Brain microvascular endothelial cell (primary cell): ENCODE results near the gene SH2D2A.
A peak's percentile ranks its signal among the peaks of the same experiment; 100 is the strongest.

ENCODE experiments used
- DNase-seq: peaks from one replicate; pipeline ENCODE4 v3.0.0-alpha.2; 2020
- H3K27ac ChIP-seq: fragments of 250-450 bp; sonication (Bioruptor Pico); 2 replicates; pipeline ENCODE4 v1.5.1; 2020; ENCODE audit warnings: mild to moderate bottlenecking, moderate library complexity
- H3K27me3 ChIP-seq: fragments of 250-450 bp; sonication (Bioruptor Pico); replicated peaks from 2 replicates; pipeline ENCODE4 v1.5.1; 2020; ENCODE audit warnings: mild to moderate bottlenecking
- H3K36me3 ChIP-seq: fragments of 250-450 bp; sonication (Bioruptor Pico); replicated peaks from 2 replicates; pipeline ENCODE4 v1.5.1; 2020; ENCODE audit warnings: mild to moderate bottlenecking
- H3K4me3 ChIP-seq: 2 replicates; pipeline ENCODE4 v1.5.1; 2011; ENCODE audit warnings: low read depth, mild to moderate bottlenecking, control low read depth, low read length, moderate library complexity
- in situ Hi-C: cut with HindIII; loops from 2 replicates; pipeline ENCODE4 v1.10.0; 2017; ENCODE audit warnings: low sequenced_read_pairs, low pct_ligation_motif_present
- TF ChIP-seq, protein P1 (sequence below): IDR thresholded peaks from 2 replicates; pipeline ENCODE4 v1.5.1; 2011; ENCODE audit warnings: low read depth, mild to moderate bottlenecking, moderate library complexity, low read length, control low read depth, inconsistent platforms; ENCODE audit errors: missing control alignments

Gene SH2D2A

GRCh38 chr1:156816561-156817328 is at the start of gene SH2D2A:
SH2D2A (minus strand) TSS chr1:156816848; CDS start chr1:156816708, 140 bp downstream.
- no peak within 1 kb of the TSS for H3K27ac ChIP-seq
- in situ Hi-C loops, result no loop called here
- H3K27me3 ChIP-seq, result no peaks in the 10 kb centered on the region
- no peaks in the 10 kb centered on the region for H3K36me3 ChIP-seq
- H3K4me3 ChIP-seq, result no peak within 1 kb of the TSS
- TF ChIP-seq, protein P1, sequence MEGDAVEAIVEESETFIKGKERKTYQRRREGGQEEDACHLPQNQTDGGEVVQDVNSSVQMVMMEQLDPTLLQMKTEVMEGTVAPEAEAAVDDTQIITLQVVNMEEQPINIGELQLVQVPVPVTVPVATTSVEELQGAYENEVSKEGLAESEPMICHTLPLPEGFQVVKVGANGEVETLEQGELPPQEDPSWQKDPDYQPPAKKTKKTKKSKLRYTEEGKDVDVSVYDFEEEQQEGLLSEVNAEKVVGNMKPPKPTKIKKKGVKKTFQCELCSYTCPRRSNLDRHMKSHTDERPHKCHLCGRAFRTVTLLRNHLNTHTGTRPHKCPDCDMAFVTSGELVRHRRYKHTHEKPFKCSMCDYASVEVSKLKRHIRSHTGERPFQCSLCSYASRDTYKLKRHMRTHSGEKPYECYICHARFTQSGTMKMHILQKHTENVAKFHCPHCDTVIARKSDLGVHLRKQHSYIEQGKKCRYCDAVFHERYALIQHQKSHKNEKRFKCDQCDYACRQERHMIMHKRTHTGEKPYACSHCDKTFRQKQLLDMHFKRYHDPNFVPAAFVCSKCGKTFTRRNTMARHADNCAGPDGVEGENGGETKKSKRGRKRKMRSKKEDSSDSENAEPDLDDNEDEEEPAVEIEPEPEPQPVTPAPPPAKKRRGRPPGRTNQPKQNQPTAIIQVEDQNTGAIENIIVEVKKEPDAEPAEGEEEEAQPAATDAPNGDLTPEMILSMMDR, result no peak
- DNase-seq, result peak; percentile 65

- TF ChIP-seq, protein P1, result no peak
- H3K4me3 ChIP-seq, result no peak overlapping the region
- in situ Hi-C loops, result no loop called here
- H3K27me3 ChIP-seq, result peaks cover 9% of the 10 kb centered on the region
- H3K27ac ChIP-seq, result no peak overlapping the region
- no peak for DNase-seq
- H3K36me3 ChIP-seq, result no peaks in the 10 kb centered on the region
These were observed 49.2 kb upstream of the SH2D2A start for GRCh38 chr1:156865865-156866248.

- DNase-seq, result no peak
- peaks cover 13% of the 10 kb centered on the region for H3K27me3 ChIP-seq
These were observed 48.6 kb upstream of the SH2D2A start for GRCh38 chr1:156865258-156865657.

DNA sequence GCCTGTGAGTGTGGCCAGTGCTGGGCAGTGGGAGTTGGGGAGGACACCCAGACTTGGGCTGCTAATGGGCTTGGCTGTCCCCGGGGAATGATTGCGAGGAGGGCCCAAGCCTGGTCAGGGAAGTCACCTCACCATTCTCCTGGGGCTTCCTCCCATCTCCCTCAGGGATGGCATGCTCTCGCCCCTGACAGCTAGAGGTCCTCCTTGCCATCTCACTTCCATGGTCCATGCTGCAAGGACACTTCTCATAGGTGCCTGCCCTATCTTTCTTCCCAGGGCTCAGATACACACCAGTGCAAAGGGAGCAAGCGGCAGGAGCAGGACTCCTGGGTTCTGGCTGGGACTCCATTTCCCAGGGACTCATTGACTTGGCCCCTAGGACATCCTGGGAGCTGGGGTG is 48.1 kb upstream of the SH2D2A start:
- Histone ChIP-seq H3K27me3 (peaks cover 18% of the 10 kb centered on the region), H3K4me3 (no peak overlapping the region), H3K27ac (no peak overlapping the region), H3K36me3 (no peaks in the 10 kb centered on the region)
- TF ChIP-seq, protein P1, result no peak
- in situ Hi-C loops, result no loop called here
- DNase-seq, result no peak

More at GRCh38 chr1:156865258-156865657, 48.6 kb upstream of the SH2D2A start:
- Histone ChIP-seq H3K36me3 (no peaks in the 10 kb centered on the region), H3K27ac (no peak overlapping the region), H3K4me3 (no peak overlapping the region)
- TF ChIP-seq, protein P1, result no peak
- in situ Hi-C loops, result no loop called here

DNA sequence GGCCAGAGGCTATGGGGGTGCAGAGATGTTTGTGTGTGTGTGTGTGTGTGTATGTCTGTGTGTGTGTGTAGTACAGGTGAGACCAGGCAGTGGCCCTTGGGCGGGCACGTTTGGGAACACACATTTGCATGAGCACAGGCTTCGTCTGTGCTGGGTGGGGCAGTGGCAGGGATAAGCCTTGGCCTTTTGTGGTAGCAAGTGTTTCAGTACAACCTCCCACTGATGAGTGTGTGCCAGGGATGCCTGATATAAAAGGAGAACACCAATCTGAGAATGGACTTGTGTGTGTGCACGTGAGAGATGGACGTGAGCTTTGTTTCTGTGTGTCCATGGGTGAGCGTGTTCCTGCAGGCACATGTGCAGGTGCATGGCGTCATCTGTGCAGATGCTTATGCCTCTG is 47.0 kb upstream of the SH2D2A start:
- DNase-seq, result no peak
- H3K4me3 ChIP-seq, result no peak overlapping the region
- H3K36me3 ChIP-seq, result no peaks in the 10 kb centered on the region
- TF ChIP-seq, protein P1, result no peak
- in situ Hi-C loops, result no loop called here
- H3K27me3 ChIP-seq, result peaks cover 28% of the 10 kb centered on the region
- no peak overlapping the region for H3K27ac ChIP-seq
